Stimulated activated CD8-positive, alpha-beta memory T cell treated with anti-CD3 and anti-CD28 coated beads, Interleukin-7, amount 100 ng/mL, for 48 hours (primary cell): Measurements from ENCODE around the gene LRFN3.
A peak's percentile ranks its signal among the peaks of the same experiment; 100 is the strongest.
"Not testable (repeated sequence)": the region's sequence is repeated elsewhere in the genome, so short reads cannot be mapped to it uniquely, and the experiment has no call there.

Source experiments
- DNase-seq, 2 donors: peaks; one replicate each; pipeline ENCODE4 v3.0.0-alpha.2; 2020; ENCODE audit warnings: low read depth in 1 of 2; ENCODE audit errors: extremely low read depth in 1 of 2

The LRFN3 gene, protein sequence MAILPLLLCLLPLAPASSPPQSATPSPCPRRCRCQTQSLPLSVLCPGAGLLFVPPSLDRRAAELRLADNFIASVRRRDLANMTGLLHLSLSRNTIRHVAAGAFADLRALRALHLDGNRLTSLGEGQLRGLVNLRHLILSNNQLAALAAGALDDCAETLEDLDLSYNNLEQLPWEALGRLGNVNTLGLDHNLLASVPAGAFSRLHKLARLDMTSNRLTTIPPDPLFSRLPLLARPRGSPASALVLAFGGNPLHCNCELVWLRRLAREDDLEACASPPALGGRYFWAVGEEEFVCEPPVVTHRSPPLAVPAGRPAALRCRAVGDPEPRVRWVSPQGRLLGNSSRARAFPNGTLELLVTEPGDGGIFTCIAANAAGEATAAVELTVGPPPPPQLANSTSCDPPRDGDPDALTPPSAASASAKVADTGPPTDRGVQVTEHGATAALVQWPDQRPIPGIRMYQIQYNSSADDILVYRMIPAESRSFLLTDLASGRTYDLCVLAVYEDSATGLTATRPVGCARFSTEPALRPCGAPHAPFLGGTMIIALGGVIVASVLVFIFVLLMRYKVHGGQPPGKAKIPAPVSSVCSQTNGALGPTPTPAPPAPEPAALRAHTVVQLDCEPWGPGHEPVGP

DNA sequence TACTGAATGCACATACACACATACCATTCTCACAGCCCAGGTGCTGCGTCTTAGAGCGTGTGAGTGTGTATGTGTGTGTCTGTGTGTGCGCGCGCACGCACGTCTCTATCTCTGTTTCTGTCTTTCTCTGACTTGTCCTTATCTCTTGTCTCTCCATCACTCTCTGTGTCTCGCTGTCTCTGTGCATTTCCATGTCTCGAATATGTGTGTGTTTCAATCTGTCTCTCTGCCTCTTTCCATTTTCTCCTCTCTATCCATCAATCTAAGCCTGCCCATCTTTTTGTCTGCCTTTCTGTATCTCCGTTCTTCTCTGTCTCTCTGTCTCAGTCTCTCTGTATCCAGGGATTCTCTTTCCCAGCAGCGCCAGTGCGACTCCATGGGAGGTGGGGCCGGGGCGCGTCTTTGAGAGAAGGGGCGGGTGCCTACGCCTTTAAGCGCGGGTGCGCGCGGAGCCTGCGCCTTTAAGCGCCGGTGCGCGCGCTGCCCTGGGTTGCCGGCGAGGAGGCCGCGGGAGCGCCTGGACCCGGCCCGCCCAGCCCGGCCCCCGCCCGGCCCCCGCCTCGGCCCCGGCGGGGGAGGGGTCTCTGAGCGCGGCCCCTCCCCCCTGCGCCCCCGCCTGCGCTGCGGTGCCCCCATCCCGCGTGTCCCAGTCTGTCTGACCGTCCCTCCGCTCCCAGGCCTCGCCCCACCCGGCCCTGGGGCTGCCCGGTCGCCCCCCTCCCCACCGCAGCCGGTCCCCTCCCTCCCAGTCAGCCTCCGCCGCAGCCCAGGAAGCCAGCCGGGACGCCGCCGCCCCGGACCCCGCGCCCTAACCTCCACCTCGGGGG is at the start of gene LRFN3:
TSS of gene LRFN3 (plus strand) at position 464 of the 827 bp plus-strand sequence. CDS start 3,052 bp downstream, outside the sequence.
- peak; percentile 39 to 42 for DNase-seq

DNA sequence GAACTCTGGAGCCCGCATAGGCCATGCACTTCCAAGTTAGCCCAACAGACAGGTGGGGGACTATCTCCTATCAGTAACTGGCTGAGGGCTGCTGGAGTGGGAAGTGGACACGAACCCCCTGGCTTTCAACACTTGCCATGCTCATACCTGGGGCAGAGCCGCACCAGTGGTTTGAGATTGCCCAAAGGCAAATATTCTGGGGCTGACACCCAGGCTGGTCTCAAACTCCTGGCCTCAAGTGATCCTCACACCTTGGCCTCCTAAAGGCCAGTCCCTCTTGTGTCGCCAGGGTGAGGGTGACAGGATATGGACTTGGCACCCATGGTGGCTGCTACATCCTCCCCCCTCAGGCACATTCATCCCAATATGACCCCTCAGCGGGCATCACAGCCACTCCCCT is 49.0 kb upstream of the LRFN3 start:
- no peak for DNase-seq

DNA sequence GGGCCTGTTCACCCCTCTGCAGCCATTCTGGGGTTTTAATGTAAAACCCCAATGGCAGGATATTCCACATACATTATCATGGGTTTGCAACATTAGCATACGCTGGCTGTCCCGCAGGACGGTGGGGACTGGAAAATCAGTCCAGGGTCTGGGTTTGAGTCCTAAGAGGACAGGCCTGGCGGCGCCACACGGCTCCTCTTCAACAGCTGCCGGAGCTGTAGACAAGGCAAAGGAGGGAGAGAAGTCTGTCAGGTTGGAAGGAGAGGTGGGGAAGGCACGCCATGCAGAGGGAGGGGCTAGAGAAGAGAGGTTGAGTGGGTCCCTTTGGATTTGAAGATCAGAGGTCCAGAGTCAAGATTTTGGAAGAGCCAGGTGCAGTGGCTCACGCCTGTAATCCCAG is 47.8 kb upstream of the LRFN3 start:
- DNase-seq = no peak

DNA sequence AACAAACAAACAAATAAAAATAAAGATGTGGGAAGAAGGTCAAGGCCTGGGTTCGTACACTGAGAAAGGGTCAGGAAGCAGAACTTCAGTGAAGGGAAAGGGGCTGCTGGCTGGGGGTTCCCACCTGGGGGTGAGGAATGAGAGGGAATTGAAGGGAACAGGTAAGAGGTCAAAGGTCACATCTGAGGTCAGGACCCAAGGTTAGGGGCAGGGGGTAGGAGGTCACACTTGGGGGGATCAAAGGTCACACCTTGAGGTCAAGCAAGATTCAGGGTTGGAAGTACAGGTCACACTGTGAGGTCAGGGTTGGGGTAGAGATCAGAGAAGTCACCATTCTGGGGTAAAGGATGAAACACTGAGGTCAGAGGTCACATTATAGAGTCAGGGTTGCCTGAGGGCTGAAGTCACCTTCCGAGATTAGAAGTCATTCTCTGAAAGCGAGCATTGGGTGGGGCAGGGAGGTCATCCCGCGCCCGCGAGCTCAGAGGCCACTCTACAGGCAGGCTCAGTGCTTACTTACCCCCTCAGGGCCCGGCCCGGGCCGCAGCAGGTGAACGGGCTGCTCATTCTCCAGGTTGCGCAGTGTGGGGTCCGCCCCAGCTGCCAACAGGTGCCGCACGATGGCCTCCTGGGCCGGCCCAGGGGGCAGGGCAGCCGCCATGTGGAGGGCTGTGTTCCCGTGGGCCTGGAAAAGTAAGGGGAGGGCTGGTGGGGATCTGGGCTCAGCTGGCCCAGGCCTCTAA is 46.6 kb upstream of the LRFN3 start:
- no peak for DNase-seq

DNA sequence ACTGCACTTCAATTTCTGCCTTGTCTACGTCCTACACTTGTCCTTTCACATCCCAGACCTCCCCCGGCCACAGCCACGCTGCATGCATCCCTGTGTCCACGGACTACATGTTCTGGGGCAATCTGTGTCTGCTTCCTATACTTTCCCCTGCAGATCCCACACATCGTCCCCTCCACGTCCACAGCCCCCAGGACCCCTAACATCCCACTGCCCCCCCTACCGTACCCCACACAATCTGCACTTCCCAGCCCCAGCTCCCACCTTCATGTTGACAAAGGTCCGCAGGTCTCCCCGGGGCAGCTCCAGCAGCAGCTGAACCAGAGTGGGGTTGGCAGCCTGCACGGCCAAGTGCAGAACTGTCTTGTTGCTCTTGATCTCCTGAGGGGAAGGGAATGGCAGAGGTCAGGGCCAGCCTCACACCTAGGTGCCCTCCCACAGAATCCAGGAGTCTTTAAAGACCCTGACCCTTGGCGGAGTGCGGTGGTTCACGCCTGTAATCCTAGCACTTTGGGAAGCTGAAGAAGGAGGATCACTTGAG is 46.0 kb upstream of the LRFN3 start:
- no peak for DNase-seq

DNA sequence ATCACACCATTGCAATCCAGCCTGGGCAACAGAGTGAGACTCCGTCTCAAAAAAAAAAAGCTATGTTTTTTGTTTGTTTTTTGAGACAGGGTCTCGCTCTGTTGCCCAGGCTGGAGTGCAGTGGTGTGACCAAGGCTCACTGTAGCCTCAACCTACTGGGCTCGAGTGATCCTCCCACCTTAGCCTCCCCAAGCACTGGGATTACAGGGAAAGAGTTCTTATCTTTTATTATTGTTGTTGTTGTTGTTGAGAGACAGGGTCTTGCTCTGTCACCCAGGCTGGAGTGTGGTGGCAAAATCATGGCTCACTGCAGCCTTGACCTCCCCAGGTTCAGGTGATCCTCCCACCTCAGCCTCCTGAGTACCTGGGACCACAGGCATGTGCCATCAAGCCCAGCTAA is 44.4 kb upstream of the LRFN3 start:
- not testable (repeated sequence) for DNase-seq

DNA sequence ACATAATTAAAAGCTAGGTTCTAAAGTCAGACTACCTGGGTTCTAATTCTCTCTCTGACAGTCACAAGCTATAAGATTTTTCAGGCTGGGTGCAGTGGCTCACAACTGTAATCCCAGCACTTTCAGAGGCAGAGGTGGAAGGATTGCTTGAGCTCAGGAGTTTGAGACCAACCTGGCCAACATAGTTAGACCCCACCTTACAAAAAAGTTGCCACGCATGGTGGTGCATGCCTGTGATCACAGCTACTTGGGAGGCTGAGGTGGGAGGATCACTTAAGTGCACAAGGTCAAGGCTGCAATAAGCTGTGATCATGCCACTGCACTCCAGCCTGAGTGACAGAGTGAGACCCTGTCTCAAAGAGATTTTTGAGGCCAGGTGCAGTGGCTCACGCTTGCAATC is 41.8 kb upstream of the LRFN3 start:
- DNase-seq = no peak

DNA sequence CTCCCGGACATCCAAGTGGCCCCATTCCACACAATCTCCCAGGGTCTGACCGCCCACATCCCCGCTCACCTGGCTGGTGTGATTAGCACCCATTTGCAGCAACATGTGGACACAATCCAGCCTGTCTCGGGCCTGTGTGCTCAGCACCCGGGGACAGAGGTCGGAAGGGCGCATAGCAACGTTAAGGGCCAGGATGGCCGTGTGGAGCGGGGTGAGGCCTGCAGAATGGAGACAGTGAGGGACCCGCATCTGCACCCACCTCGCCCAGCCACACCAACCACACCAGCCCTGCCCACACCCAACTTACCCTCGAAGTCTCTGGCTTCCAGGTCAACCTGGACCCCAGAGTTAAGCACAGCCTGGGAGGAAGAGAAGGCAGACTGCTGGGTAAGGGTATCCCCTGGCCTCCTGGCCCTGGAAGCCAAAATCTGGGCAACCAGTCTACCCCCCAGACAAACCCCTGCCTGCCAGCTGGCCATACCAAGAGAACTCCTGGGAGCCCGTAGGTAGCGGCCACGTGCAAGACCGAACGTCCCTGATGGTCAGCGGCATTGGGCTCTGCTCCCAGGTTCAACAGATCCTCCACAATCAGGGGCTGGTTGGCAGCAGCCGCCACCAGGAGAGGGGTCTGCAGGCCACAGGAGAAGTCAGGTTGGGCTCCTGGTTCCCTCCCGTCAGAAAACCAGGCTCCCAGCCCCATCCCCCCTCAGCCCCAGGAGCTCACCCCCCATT is 40.1 kb upstream of the LRFN3 start:
- no peak for DNase-seq

DNA sequence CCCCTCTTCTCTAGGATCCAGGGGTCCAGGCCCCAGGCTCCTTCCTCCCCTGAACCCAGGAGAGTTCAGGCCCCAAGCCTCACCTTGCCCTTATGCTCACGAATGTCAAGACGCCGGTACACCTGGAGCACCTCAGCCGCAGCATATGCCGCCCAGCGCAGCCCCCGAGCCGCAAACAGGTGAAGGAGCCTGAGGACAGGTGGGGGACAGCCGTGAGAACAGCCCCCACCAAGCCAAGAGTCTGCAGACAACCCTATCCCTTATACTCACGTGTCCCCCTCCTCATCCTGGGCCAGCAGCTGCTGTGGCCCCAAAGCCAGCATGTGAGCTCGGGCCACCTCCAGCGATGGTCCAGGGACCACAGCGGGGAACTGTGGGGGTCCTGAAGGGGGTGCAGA is 39.5 kb upstream of the LRFN3 start:
- no peak for DNase-seq

DNA sequence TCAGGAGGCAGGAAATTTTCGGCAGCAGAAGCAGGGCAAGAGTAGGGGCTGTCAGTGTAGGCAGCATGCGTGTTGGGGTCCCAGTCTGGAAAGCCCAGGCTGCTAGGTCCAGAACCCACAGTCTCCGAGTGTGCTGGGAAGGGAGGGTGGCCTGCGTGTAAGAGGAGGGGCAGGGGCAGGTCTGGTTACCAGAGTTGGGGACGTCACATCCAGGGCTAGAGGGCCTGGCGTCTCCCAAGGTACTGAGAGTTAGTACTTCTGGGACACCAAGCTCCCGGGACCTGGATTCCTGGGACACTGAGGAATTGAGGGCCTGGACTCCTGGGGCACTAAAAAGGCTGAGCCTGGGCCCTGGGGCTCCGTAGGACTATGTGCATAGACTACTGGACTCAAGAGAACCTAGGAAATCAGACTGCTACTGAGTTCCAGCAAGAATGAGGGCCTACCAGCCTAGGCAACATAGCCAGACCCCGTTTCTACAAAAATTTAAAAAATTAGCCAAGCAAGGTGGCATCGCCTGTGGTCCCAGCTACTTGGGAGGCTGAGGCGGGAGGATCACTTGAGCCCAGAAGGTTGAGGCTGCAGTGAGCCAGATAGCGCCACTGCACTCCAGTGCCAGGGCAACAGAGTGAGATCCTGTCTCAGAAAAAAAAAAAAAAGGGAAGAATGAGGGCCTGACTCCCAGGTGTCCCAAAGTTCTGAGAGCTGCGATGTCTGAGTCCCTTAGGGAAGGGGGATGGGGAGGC is 38.3 kb upstream of the LRFN3 start:
- DNase-seq = no peak

DNA sequence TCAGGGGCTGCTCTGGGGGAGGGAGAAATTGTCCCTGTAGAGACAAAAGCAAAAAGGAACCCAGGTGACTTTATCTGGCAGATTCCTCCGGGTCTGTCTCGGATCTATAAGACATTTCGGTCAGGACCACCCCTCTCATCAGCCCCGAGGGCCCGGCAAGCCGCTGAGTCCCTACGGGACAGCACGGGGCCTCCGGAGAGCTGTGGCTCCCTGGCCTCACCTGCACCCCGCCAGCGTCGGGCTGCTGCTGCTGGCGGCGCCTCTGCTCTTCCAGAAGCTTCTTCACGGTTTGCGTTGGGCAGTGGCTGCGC is 37.7 kb upstream of the LRFN3 start:
- no peak for DNase-seq

DNA sequence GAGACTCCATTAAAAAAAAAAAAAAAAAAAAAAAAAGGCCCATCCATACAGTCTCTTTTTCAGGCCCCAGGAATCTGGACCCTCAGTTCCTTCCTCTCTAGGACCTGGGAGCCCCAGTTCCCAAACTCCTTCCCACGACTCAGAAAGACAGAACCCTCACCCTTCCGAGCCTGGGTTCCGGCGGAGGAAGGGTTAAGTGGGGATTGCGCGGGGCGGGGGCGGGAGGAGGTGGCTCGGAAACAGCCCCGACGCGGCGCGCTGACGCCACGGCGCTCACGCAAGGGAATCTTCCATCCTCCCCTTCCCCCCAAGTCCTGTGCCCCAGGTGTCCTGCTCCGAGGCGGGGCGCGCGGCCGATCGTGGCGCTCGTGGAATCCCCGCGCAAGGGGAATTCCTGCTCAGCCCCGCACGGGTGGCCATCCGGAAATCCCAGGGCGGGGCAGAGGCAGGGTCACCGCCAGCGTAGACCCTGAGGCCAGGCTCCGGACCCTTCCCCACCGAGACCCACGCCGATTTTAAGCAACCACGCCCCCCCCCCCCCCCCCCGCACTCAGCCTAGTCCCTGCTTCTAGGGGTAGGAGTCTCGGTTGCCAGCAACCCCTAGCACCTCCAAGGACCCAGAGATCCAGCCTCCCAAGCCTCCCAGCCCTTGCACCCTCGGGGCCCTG is 36.5 kb upstream of the LRFN3 start:
- DNase-seq = peak; percentile 78 to 80

DNA sequence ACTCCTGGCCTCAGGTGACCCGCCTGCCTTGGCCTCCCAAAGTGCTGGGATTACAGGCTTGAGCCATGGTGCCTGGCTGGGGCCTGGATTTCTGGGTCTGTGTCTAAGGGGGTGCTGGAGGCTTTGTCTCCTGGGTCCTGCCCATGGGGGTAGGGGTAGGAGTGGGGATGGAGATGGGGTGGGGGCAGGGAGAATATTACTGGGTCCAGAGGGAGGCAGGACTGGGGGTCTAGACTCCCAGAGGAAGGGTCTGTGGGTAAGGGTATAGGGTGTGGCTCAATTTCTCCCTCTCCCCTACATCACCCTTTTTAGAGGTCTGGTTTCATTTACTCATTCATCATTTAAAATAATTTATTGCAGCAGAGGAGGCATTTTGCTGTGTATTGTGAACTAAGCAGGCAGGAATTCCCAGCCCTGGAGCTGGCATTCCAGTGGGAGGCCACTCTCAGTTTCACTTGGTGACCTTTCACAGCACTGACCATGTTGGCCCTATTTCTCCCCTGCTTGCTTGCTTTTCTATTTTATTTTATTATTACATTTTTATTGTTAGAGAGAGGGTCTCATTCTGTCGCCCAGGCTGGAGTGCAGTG is 35.0 kb upstream of the LRFN3 start:
- no peak for DNase-seq

DNA sequence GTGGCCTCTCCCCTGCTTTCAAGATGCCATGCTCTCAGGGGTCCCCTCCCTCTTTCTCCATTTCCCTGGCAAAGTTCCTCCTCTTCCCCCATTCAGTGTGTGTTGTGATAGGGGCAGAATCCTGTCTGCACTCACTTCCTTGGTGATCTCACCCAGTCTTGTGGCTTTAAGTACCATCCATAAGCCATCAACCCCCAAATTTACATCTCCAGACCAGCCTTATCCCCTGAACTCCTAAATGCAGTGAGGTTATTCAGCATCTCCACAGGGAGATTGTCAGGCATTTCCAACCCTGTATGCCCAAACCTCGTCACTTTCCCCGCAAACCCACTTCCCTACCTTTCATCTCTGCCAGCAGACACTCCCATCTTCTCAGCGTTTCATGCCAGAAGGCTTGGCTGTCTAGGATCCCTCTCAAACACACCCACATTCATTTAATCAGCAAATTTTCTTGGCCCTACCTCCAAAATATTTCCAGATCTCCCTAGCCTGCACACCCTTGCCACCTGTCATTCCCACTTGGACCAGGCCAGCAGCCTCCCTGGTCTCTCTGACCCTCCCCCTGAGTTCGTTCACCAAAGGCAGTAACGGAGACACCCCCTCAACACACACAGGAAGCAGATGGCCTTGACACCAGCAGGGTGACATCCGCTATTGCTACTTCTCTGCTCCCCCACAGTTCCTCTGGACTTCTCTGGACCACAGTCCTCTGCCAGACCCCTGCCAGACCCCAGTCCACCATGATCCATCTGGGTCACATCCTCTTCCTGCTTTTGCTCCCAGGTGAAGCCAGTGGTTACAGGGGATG is 34.1 kb upstream of the LRFN3 start, which contains the start of gene HCST:
TSS of gene HCST (plus strand) at position 676 of the 808 bp plus-strand sequence. CDS start at position 741, 65 bp downstream.
- peak in 1 of 2 donors; percentile 25 for DNase-seq

DNA sequence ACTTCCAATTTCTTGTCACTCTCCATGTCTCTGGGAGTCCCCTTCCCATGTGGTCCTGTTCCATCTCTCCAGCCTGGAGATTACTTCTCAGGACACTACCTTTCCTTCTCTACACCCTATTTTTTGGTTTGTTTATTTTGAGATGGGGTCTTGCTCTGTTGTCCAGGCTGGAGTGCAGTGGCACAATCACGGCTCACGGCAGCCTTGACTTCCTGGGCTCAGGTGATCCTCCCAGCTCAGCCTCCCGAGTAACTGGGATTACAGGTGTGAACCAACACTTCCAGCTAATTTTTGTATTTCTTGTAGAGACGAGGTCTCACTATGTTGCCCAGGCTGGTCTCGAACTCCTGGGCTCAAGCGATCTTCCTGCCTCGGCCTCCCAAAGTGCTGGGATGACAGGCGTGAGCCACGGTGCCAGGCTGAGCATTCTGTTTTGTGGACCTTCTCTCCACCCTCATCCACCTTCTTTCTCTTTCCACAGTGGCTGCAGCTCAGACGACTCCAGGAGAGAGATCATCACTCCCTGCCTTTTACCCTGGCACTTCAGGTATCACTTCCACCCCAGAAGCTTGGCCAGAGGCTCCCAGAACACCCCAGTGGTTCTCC is 33.2 kb upstream of the LRFN3 start:
- no peak for DNase-seq

DNA sequence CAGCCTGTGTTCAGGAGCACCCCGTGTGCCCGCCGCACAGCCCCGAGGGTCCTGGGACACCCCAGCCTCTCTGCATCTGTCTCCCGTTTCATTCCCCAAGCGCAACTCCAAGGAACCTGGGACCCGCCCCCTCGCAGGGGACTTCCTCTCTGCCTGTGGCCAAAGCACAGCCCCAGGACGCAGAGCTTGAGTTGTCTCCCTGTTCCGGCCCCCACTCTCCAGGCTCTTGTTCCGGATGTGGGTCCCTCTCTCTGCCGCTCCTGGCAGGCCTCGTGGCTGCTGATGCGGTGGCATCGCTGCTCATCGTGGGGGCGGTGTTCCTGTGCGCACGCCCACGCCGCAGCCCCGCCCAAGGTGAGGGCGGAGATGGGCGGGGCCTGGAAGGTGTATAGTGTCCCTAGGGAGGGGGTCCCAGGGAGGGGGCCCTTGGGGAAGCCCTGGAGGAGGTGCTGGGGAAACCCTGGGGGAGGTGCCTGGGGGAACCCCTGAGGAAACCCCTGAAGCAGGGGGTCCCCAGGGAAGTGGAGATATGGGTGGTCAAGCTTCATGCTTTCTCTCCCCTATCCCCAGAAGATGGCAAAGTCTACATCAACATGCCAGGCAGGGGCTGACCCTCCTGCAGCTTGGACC is 32.5 kb upstream of the LRFN3 start:
- peak; percentile 78 to 92 for DNase-seq
